B cell (primary cell): ENCODE measurements around the gene LBX2. TPM values are rescaled to one million over a fixed set of nuclear protein-coding genes. Genes with fewer than 3 reads are reported as not detected.

Experiments used
- ATAC-seq: fragments of 200-7000 bp; cut with Tn5 transposase; one replicate; pipeline ENCODE4 v1.10.0; 2021; ENCODE audit warnings: low read depth, mild to moderate bottlenecking, moderate number of reproducible peaks, moderate library complexity
- CTCF ChIA-PET: fragments of 350-600 bp; sonication (Branson Sonifier 250); formaldehyde crosslinking; loops from one replicate; lab custom pipeline; 2021; ENCODE audit warnings: antibody characterized with exemption, inconsistent platforms; lab: Charles Lee
- POLR2A ChIA-PET: fragments of 350-600 bp; sonication (Branson Sonifier 250); formaldehyde crosslinking; loops from one replicate; lab custom pipeline; 2021; ENCODE audit warnings: antibody characterized with exemption; lab: Charles Lee
- DNase-seq: peaks from one replicate; pipeline ENCODE4 v3.0.0; 2013
- H2AFZ ChIP-seq: 2 replicates; pipeline ENCODE4 v1.6.1; 2012; ENCODE audit warnings: mild to moderate bottlenecking, low read depth, low read length; ENCODE audit not compliant: insufficient read depth, poor library complexity, severe bottlenecking
- H3K27ac ChIP-seq, 2 donors: 1 replicate in 1 of 2; 2 replicates in 1 of 2; pipeline ENCODE4 v1.5.1; 2012 to 2013; ENCODE audit warnings: low read length in 2 of 2, mild to moderate bottlenecking in 2 of 2, moderate library complexity in 1 of 2
- H3K27me3 ChIP-seq, 4 experiments: fragments of 200-600 bp in 1 of 4; sonication (generic) in 1 of 4; replicated peaks in 1 of 4; 1 replicate in 2 of 4; 2 replicates in 2 of 4; pipeline versions ENCODE4 v1.6.1 to v1.7.0; 2013 to 2016; ENCODE audit warnings: low read length in 3 of 4, mild to moderate bottlenecking in 2 of 4, mixed read lengths in 1 of 4, moderate library complexity in 1 of 4; ENCODE audit not compliant: insufficient read depth in 4 of 4, control insufficient read depth in 3 of 4; ENCODE audit errors: control extremely low read depth in 1 of 4
- H3K36me3 ChIP-seq, 2 experiments: replicated peaks in 1 of 2; 1 replicate in 1 of 2; 2 replicates in 1 of 2; pipeline versions ENCODE4 v1.6.1 to v1.7.1; 2013; ENCODE audit warnings: low read length in 1 of 2; ENCODE audit not compliant: insufficient read depth in 2 of 2, control insufficient read depth in 1 of 2; ENCODE audit errors: control extremely low read depth in 1 of 2, extremely low read depth in 1 of 2
- H3K4me1 ChIP-seq, 2 donors: fragments of 200-600 bp in 1 of 2; sonication (generic) in 1 of 2; 1 replicate in 1 of 2; 2 replicates in 1 of 2; pipeline versions ENCODE4 v1.5.1 to v1.6.1; 2013 to 2017; ENCODE audit warnings: low read length in 2 of 2; ENCODE audit not compliant: control insufficient read depth in 2 of 2, insufficient read depth in 2 of 2
- H3K4me2 ChIP-seq: replicated peaks from 2 replicates; pipeline ENCODE3; 2012; ENCODE audit warnings: mild to moderate bottlenecking, low read depth, low read length; ENCODE audit not compliant: poor library complexity, severe bottlenecking
- H3K4me3 ChIP-seq, 5 experiments: fragments of 200-600 bp in 1 of 5; sonication (generic) in 1 of 5; 1 replicate in 3 of 5; 2 replicates in 2 of 5; pipeline versions ENCODE4 v1.5.1 to v1.7.0; 2011 to 2016; ENCODE audit warnings: low read length in 4 of 5, mild to moderate bottlenecking in 4 of 5, low read depth in 2 of 5, control low read depth in 1 of 5, moderate library complexity in 1 of 5; ENCODE audit not compliant: insufficient read depth in 1 of 5; ENCODE audit errors: control extremely low read depth in 1 of 5, extremely low read depth in 1 of 5
- H3K79me2 ChIP-seq: fragments of 200-600 bp; sonication (generic); one replicate; pipeline ENCODE4 v1.6.0; 2016; ENCODE audit warnings: low read length; ENCODE audit not compliant: control insufficient read depth, insufficient read depth
- H3K9ac ChIP-seq: fragments of 200-600 bp; sonication (generic); 2 replicates; pipeline ENCODE4 v1.6.1; 2017; ENCODE audit warnings: mild to moderate bottlenecking, low read length, moderate library complexity
- H3K9me3 ChIP-seq, 3 donors: one replicate each; pipeline versions ENCODE4 v1.6.1 to v1.7.1; 2013; ENCODE audit warnings: low read length in 2 of 3; ENCODE audit not compliant: control insufficient read depth in 2 of 3, insufficient read depth in 1 of 3; ENCODE audit errors: control extremely low read depth in 1 of 3
- H4K20me1 ChIP-seq: 2 replicates; pipeline ENCODE4 v1.6.0; 2012; ENCODE audit warnings: mild to moderate bottlenecking, low read length; ENCODE audit not compliant: insufficient read depth, control insufficient read depth, poor library complexity, severe bottlenecking
- H3K27ac Mint-ChIP-seq: one replicate; pipeline ENCODE4 v1.8.0; 2021; ENCODE audit warnings: mixed read lengths
- H3K27me3 Mint-ChIP-seq: one replicate; pipeline ENCODE4 v1.8.0; 2021; ENCODE audit warnings: mixed read lengths
- H3K4me1 Mint-ChIP-seq: one replicate; pipeline ENCODE4 v1.8.0; 2021; ENCODE audit warnings: mixed read lengths
- H3K4me3 Mint-ChIP-seq: one replicate; pipeline ENCODE4 v1.8.0; 2021; ENCODE audit warnings: mixed read lengths
- H3K9me3 Mint-ChIP-seq: one replicate; pipeline ENCODE4 v1.8.0; 2022; ENCODE audit warnings: mixed read lengths; ENCODE audit not compliant: insufficient read depth
- CTCF ChIP-seq: fragments of 200-600 bp; IDR thresholded peaks from one replicate; pipeline ENCODE4 v1.8.0; 2022; ENCODE audit warnings: antibody characterized with exemption, mild to moderate bottlenecking
- EZH2 ChIP-seq: IDR thresholded peaks from 2 replicates; pipeline ENCODE4 v1.6.1; 2012; ENCODE audit warnings: borderline replicate concordance, low read depth, mild to moderate bottlenecking, moderate library complexity, low read length; ENCODE audit not compliant: insufficient read depth, poor library complexity, severe bottlenecking
- WGBS: methylation state at CpG from one replicate; pipeline ENCODE4 v1.1.5; 2013; ENCODE audit warnings: missing lambda C conversion rate; ENCODE audit not compliant: insufficient coverage; 5-methylcytosine and 5-hydroxymethylcytosine counted together
- intact Hi-C: fragments of 100-400 bp; cut with micrococcal nuclease; formaldehyde crosslinking; loops from one replicate; pipeline ENCODE4 v1.10.0; 2022
- polyA plus RNA-seq: library from polyadenylated mRNA; depleted of rRNA; stranded (reverse); fragments of >200 nt; gene quantifications from 2 replicates; pipeline ENCODE4 v1.2.3, GENCODE V29; 2012
- total RNA-seq, 2 donors: library from RNA; stranded (reverse); fragments of 120-200 nt in 1 of 2; gene quantifications; 1 replicate in 1 of 2; 2 replicates in 1 of 2; pipeline versions ENCODE4 v1.2.3 to v1.2.4, GENCODE V29; 2013 to 2022

LBX2 gene
- total and polyA plus RNA-seq, 2 donors (not counting 1 experiment from before 2014, with no cell fraction given) = 1.1 to 2.0 TPM

- peak overlapping the region; percentile 95 for H3K4me2 ChIP-seq
- Mint-ChIP-seq H3K4me3 (peak overlapping the region; percentile 97), H3K4me1 (peaks cover 37% of the 10 kb centered on the region), H3K9me3 (no peaks in the 10 kb centered on the region), H3K27me3 (no peaks in the 10 kb centered on the region), H3K27ac (peak overlapping the region; percentile 96)
- DNase-seq (no peak), ATAC-seq (no peak)
- intact Hi-C loops = loop anchor here (2.0 to 5.0 kb wide), 2 partner anchors 34 to 55 kb away; partner anchors contain the start of gene LBX2
- no peaks in the 10 kb centered on the region for H3K27me3 ChIP-seq
- peaks cover 0 to 36% of the 10 kb centered on the region in 2 experiments for H3K36me3 ChIP-seq
- H3K9ac ChIP-seq = no peak overlapping the region
- 42% methylated on average over 4 of the region's 7 CpGs for WGBS
- H2AFZ ChIP-seq = no peak overlapping the region
- CTCF ChIA-PET = interaction anchor here (0.7 to 9.6 kb wide), 30 partner anchors 8 to 708 kb away, joined by 3 to 71 read pairs (median 4); partner anchors contain the start of genes CCDC142, INO80B, PCGF1 and STAMBP
- peaks cover 9% of the 10 kb centered on the region for H4K20me1 ChIP-seq
- POLR2A ChIA-PET = interaction anchor here (0.6 to 1.9 kb wide), 6 partner anchors 13 to 1247 kb away, joined by 3 to 5 read pairs (median 4); partner anchors contain the start of genes CCDC142, FBXO41, LOXL3 and PCGF1
- no peaks in the 10 kb centered on the region for H3K9me3 ChIP-seq
- H3K27ac ChIP-seq = peak overlapping the region; percentile 84 to 90
- no peak overlapping the region for H3K4me3 ChIP-seq
- peaks cover 31% of the 10 kb centered on the region for H3K79me2 ChIP-seq
- peaks cover 32 to 40% of the 10 kb centered on the region in 2 donors for H3K4me1 ChIP-seq
- TF ChIP-seq EZH2 = no peak
- no peak for TF ChIP-seq CTCF
These were observed 32.3 kb upstream of the LBX2 start for GRCh38 chr2:74531666-74532065.
